Astrocyte of the cerebellum (primary cell): ENCODE measurements around the gene SYNM.

ENCODE experiments used
- DNase-seq: peaks from one replicate; pipeline ENCODE4 v3.0.0-alpha.2; 2011; ENCODE audit warnings: low read depth
- H3K4me3 ChIP-seq: 2 replicates; pipeline ENCODE4 v1.5.1; 2011; ENCODE audit warnings: mild to moderate bottlenecking, low read depth, low read length, moderate library complexity
- in situ Hi-C: cut with HindIII; loops from 2 replicates; pipeline ENCODE4 v1.10.0; 2017; ENCODE audit warnings: low sequenced_read_pairs
- TF ChIP-seq, protein P1 (sequence below): IDR thresholded peaks from 2 replicates; pipeline ENCODE4 v1.5.1; 2012; ENCODE audit warnings: low read length, low read depth, moderate library complexity, mild to moderate bottlenecking; ENCODE audit errors: missing control alignments

SYNM gene

DNA sequence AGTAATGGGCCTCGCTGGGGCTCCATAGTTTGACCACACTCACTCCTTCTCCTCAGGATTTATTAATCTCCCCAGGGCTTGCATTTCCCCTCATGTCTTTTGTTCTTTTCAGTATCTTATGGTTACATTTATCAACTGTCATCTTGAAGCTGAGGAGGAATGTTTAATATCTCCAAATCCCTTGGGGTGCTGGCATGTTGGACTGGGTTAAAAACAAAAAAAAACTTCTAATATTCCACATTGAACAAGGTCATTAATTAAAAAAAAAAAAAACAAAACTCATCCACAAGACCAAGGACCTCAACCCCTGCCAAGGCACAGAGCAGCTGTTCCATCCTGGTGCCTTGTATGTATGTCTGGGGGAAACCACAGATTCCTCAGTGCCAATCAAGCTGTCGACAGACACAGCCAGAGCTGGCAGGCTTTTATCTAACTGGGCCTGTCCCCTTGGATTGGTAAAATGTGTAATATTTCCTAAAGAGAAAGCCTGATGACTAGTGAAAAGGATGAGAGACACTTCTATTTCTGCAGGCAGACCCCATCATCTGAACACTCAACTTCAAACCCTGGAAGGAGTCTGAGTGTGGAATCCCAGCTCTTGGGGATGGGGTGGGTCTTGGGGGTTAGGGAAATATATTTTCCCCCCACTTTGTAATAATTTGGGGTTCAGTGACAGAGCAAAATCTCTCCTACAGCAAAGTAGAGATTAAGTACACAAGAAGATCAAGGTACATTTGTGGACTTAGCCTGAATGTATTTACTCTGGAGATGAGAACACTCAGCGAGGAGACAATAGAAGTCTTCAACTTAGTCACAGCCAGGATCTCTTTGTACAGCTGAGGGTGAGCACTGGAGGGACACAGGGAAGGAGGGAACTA lies 75.4 kb downstream of the SYNM start:
- no peak overlapping the region for H3K4me3 ChIP-seq
- peak; percentile 33 for DNase-seq
- in situ Hi-C loops, result no loop called here
- TF ChIP-seq, protein P1, sequence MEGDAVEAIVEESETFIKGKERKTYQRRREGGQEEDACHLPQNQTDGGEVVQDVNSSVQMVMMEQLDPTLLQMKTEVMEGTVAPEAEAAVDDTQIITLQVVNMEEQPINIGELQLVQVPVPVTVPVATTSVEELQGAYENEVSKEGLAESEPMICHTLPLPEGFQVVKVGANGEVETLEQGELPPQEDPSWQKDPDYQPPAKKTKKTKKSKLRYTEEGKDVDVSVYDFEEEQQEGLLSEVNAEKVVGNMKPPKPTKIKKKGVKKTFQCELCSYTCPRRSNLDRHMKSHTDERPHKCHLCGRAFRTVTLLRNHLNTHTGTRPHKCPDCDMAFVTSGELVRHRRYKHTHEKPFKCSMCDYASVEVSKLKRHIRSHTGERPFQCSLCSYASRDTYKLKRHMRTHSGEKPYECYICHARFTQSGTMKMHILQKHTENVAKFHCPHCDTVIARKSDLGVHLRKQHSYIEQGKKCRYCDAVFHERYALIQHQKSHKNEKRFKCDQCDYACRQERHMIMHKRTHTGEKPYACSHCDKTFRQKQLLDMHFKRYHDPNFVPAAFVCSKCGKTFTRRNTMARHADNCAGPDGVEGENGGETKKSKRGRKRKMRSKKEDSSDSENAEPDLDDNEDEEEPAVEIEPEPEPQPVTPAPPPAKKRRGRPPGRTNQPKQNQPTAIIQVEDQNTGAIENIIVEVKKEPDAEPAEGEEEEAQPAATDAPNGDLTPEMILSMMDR, result no peak

DNA sequence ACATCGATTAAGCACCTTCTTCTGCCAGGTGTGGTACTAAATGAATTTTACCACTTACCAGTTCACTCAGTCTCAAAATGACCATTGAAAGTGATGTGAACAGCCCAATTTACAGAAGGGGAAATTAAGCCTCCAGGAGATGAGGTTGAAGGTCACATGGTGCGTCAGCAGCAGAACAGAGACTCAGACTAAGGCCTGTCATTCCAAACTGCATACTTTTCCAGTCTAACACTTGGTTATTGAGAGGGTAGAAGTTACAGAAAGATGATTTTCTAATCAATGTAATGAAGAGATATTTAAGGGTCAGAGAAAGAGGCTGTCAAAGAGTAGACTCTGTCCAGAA lies 76.1 kb downstream of the SYNM start:
- in situ Hi-C loops, result no loop called here
- DNase-seq, result no peak
- TF ChIP-seq, protein P1, result no peak
- H3K4me3 ChIP-seq, result no peak overlapping the region

DNA sequence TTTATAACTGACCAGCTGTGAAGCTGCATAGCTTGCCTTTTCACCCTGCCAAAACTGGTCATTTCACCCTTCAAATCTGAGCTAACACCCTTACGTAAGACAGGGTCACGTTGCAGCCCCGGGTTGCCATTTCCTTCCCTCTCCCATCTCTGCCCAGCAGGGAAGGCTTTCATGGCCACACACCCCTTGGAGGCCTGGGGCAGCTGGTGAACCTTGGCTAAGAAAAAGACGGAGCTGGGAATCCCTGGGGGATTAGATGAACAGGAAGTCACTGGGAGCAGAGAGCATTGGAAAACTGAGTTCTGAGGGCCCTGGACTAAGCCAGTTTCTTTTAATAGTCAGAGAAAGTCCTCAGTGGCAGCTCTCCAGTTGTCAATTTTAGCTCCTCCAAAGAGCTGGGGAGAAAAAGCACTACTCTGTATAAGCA lies 76.7 kb downstream of the SYNM start:
- H3K4me3 ChIP-seq, result no peak overlapping the region
- no peak for DNase-seq
- TF ChIP-seq, protein P1, result no peak
- in situ Hi-C loops, result no loop called here

DNA sequence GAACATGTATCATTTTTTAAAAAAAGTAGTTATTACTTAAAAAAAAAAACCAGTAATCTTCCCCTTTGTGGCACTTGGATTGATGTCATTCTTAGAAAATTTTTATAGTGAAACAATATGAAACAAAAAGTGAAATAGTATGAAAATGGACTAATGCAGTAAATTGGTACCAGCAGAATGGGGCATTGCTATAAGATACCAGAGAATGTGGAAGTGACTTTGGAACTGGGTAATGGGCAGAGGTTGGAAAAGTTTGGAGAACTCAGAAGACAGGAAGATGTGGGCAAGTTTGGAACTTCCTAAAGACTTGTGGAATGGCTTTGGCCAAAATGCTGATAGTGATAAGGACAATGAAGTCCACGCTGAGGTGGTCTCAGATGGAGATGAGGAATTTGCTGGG lies 77.9 kb downstream of the SYNM start:
- no peak overlapping the region for H3K4me3 ChIP-seq
- DNase-seq, result no peak
- in situ Hi-C loops, result no loop called here
- TF ChIP-seq, protein P1, result no peak
